ENCODE measurements around the gene RPS6KA5. TPM values are rescaled to one million over a fixed set of nuclear protein-coding genes. Genes with fewer than 3 reads are reported as not detected.

RPS6KA5 gene
- total RNA-seq, 1 experiment from 2014 or later = 8.6 TPM

DNA sequence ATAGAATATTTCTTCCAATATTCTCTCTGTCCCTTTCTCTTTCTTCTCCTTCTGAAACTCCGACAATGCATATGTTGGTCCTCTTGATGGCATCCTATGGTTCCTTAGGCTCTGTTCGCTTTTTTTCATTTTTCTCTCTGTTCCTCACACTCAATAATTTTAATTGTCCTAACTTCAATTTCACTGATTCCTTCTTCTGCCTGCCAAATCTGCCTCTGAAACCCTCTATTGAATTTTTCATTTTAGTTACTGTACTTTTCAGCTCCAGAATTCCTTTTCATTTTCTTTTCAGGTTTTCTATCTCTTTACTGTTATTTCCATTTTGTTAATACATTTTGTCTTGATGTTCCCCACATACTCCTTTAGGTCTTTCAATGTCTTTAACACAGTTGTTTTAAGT, 177.2 kb downstream of the RPS6KA5 start:
- H3K9me3 ChIP-seq (ENCODE audit: low read length) = 0 out of 2 replicates have a peak, but pooled peaks cover 10% of the 10 kb centered on the region
- intact Hi-C loops (cut with micrococcal nuclease) = no loop called here
- H2AFZ ChIP-seq (ENCODE audit: low read length) = no peak overlapping the region

DNA sequence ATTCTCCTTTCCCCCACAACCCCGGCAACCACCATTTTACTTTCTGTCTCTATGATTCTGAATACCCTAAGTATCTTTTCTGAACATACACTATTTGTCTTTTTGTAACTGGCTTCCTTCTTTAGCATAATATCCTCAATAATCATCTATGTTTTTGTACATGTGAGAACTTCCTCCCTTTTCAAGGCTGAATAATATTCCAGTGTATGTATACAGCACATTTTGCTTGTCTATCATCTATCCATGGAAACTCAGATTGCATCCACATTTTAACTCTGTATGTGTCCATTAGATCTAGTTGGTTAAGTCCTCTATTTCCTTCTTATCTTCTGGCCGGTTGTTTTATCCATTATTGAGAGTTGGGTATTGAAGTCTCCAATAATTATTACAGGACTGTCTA, 180.2 kb downstream of the RPS6KA5 start:
- Histone ChIP-seq H3K27ac (ENCODE audit: low read length) (no peak overlapping the region), H3K27me3 (ENCODE audit: low read length) (no peaks in the 10 kb centered on the region), H3K9me3 (ENCODE audit: low read length) (0 out of 2 replicates have a peak, but pooled peaks cover 10% of the 10 kb centered on the region), H3K9ac (ENCODE audit: low read length) (no peak overlapping the region), H3K79me2 (ENCODE audit: low read length) (no peaks in the 10 kb centered on the region), H3K4me1 (ENCODE audit: insufficient read depth, low read length) (no peaks in the 10 kb centered on the region), H3K4me2 (ENCODE audit: low read length) (no peak overlapping the region), H3K36me3 (ENCODE audit: low read depth, low read length) (peaks cover 4% of the 10 kb centered on the region; the same call in 1 of the 2 replicates), H3F3A (ENCODE audit: low read length, unreplicated experiment) (no peaks in the 10 kb centered on the region), H3K9me2 (replicated peaks; ENCODE audit: low read length) (no peaks in the 10 kb centered on the region), H2AFZ (ENCODE audit: low read length) (no peak overlapping the region), H4K20me1 (ENCODE audit: low read length) (no peaks in the 10 kb centered on the region), H3K4me3 (ENCODE audit: low read length) (no peak overlapping the region)
- ChIA-PET POLR2A (ENCODE audit: unreplicated experiment) (no interaction called here), CTCF (no interaction called here)
- intact Hi-C loops (cut with micrococcal nuclease) = no loop called here
- TF ChIP-seq EZH2phosphoT487 (IDR thresholded peaks at IDR 0.05; ENCODE audit: borderline replicate concordance, low read length) = no peak
- TF ChIP-seq, protein P1, sequence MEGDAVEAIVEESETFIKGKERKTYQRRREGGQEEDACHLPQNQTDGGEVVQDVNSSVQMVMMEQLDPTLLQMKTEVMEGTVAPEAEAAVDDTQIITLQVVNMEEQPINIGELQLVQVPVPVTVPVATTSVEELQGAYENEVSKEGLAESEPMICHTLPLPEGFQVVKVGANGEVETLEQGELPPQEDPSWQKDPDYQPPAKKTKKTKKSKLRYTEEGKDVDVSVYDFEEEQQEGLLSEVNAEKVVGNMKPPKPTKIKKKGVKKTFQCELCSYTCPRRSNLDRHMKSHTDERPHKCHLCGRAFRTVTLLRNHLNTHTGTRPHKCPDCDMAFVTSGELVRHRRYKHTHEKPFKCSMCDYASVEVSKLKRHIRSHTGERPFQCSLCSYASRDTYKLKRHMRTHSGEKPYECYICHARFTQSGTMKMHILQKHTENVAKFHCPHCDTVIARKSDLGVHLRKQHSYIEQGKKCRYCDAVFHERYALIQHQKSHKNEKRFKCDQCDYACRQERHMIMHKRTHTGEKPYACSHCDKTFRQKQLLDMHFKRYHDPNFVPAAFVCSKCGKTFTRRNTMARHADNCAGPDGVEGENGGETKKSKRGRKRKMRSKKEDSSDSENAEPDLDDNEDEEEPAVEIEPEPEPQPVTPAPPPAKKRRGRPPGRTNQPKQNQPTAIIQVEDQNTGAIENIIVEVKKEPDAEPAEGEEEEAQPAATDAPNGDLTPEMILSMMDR (conservative IDR thresholded peaks at IDR 0.05; ENCODE audit: low read depth, low read length) = no peak
- no peak for TF ChIP-seq EZH2 (IDR thresholded peaks at IDR 0.05; ENCODE audit: low read length, unreplicated experiment)
- no TSS peak for BruUV-seq (replicated peaks)
- DNase-seq (no peak), ATAC-seq (no peak)

More for the DNA sequence above, 177.2 kb downstream of the RPS6KA5 start:
- Histone ChIP-seq H3K36me3 (ENCODE audit: low read depth, low read length) (peaks cover 4% of the 10 kb centered on the region; the same call in 1 of the 2 replicates), H3K9ac (ENCODE audit: low read length) (no peak overlapping the region), H3K4me1 (ENCODE audit: insufficient read depth, low read length) (no peaks in the 10 kb centered on the region), H3K79me2 (ENCODE audit: low read length) (no peaks in the 10 kb centered on the region), H4K20me1 (ENCODE audit: low read length) (no peaks in the 10 kb centered on the region), H3K4me2 (ENCODE audit: low read length) (no peak overlapping the region), H3K4me3 (ENCODE audit: low read length) (no peak overlapping the region), H3K9me2 (replicated peaks; ENCODE audit: low read length) (no peaks in the 10 kb centered on the region), H3K27ac (ENCODE audit: low read length) (no peak overlapping the region), H3K27me3 (ENCODE audit: low read length) (no peaks in the 10 kb centered on the region), H3F3A (ENCODE audit: low read length, unreplicated experiment) (no peaks in the 10 kb centered on the region)
- no TSS peak for BruUV-seq (replicated peaks)
- no peak for ATAC-seq
- ChIA-PET CTCF (no interaction called here), POLR2A (ENCODE audit: unreplicated experiment) (no interaction called here)
- DNase-seq = no peak
- TF ChIP-seq, protein P1 (conservative IDR thresholded peaks at IDR 0.05; ENCODE audit: low read depth, low read length) = no peak
- TF ChIP-seq EZH2phosphoT487 (IDR thresholded peaks at IDR 0.05; ENCODE audit: borderline replicate concordance, low read length) (no peak), EZH2 (IDR thresholded peaks at IDR 0.05; ENCODE audit: low read length, unreplicated experiment) (no peak)

DNA sequence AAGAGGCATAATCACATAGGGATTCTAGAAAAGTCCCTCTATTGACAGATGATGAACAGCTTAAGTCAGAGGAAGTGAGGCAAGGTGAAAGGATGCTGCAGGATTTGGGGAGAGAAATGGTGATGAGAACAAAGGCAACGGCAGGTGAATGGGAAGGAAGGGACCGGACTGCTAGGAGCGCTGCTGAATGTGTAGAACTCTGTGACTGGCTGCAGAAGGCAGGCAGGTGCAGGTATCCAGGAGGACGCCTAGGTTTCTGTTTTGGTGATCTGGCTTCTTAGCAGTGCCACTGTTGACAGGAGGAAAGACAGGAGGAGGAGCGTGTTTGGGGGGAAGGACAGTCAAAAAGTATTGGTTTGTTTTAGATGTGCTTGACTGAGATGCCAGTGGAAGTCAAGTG, 185.8 kb downstream of the RPS6KA5 start:
- no TSS peak for BruUV-seq (replicated peaks)
- CTCF ChIA-PET = no interaction called here
- H2AFZ ChIP-seq (ENCODE audit: low read length) = no peak overlapping the region
- no peak overlapping the region for H3K4me2 ChIP-seq (ENCODE audit: low read length)
- no peaks in the 10 kb centered on the region for H3K9me3 ChIP-seq (ENCODE audit: low read length)
- H3K4me1 ChIP-seq (ENCODE audit: insufficient read depth, low read length) = peaks cover 12% of the 10 kb centered on the region
- no peaks in the 10 kb centered on the region for H3F3A ChIP-seq (ENCODE audit: low read length, unreplicated experiment)
- no peaks in the 10 kb centered on the region for H3K9me2 ChIP-seq (replicated peaks; ENCODE audit: low read length)
- H3K27me3 ChIP-seq (ENCODE audit: low read length) = no peaks in the 10 kb centered on the region
- H4K20me1 ChIP-seq (ENCODE audit: low read length) = no peaks in the 10 kb centered on the region
- H3K4me3 ChIP-seq (ENCODE audit: low read length) = no peak overlapping the region
- H3K79me2 ChIP-seq (ENCODE audit: low read length) = no peaks in the 10 kb centered on the region
- POLR2A ChIA-PET (ENCODE audit: unreplicated experiment) = no interaction called here
- H3K9ac ChIP-seq (ENCODE audit: low read length) = no peak overlapping the region
- no peaks in the 10 kb centered on the region for H3K36me3 ChIP-seq (ENCODE audit: low read depth, low read length)
- no peak overlapping the region for H3K27ac ChIP-seq (ENCODE audit: low read length)
- no peak for DNase-seq
- intact Hi-C loops (cut with micrococcal nuclease) = no loop called here
- no peak for ATAC-seq
- TF ChIP-seq EZH2 (IDR thresholded peaks at IDR 0.05; ENCODE audit: low read length, unreplicated experiment) = no peak
- TF ChIP-seq, protein P1 (conservative IDR thresholded peaks at IDR 0.05; ENCODE audit: low read depth, low read length) = no peak

All from PC-3 (cell line).